ENCODE data around the gene MSL3.
A peak's percentile ranks its signal among the peaks of the same experiment; 100 is the strongest.

Gene MSL3
- long read RNA-seq, donor 1, full-length matches to known transcripts: 7 of 37 reads
- long read RNA-seq, donor 1, partial matches to known transcripts: 30 of 37 reads
- long read RNA-seq, donor 1, other reads (novel, unspliced or antisense): 0 of 37 reads
- long read RNA-seq, donor 2, partial matches to known transcripts: 10 of 19 reads
- long read RNA-seq, donor 2, other reads (novel, unspliced or antisense): 0 of 19 reads
- long read RNA-seq, donor 3, partial matches to known transcripts: 8 of 15 reads
- long read RNA-seq, donor 3, other reads (novel, unspliced or antisense): 0 of 15 reads
- long read RNA-seq, donor 4, partial matches to known transcripts: 15 of 21 reads
- long read RNA-seq, donor 4, other reads (novel, unspliced or antisense): 0 of 21 reads
- long read RNA-seq, donor 5, full-length matches to known transcripts: 8 of 26 reads
- long read RNA-seq, donor 5, partial matches to known transcripts: 18 of 26 reads
- long read RNA-seq, donor 5, other reads (novel, unspliced or antisense): 0 of 26 reads
- long read RNA-seq, donor 6, partial matches to known transcripts: 16 of 22 reads
- long read RNA-seq, donor 6, other reads (novel, unspliced or antisense): 0 of 22 reads
- long read RNA-seq, donor 7, full-length matches to known transcripts: 14 of 53 reads
- long read RNA-seq, donor 7, partial matches to known transcripts: 39 of 53 reads
- long read RNA-seq, donor 7, other reads (novel, unspliced or antisense): 0 of 53 reads
- long read RNA-seq, donor 8, full-length matches to known transcripts: 10 of 22 reads
- long read RNA-seq, donor 8, partial matches to known transcripts: 12 of 22 reads
- long read RNA-seq, donor 8, other reads (novel, unspliced or antisense): 0 of 22 reads

- DNase-seq: peak; percentile 83
Measured at GRCh38 chrX:11757719-11758399, at the start of gene MSL3. Gene MSL3 (plus strand): TSS chrX:11758237. CDS start chrX:11758264, 27 bp downstream.

- DNase-seq: no peak
Measured at GRCh38 chrX:11722304-11722703, 35.7 kb upstream of the MSL3 start.

GRCh38 chrX:11724122-11725017 lies 33.7 kb upstream of the MSL3 start:
- DNase-seq: peak; percentile 12

GRCh38 chrX:11725631-11726442 lies 32.2 kb upstream of the MSL3 start:
- DNase-seq: no peak

GRCh38 chrX:11728556-11728955 lies 29.5 kb upstream of the MSL3 start:
- no peak for DNase-seq

- DNase-seq: no peak
Measured at GRCh38 chrX:11733614-11734013, 24.4 kb upstream of the MSL3 start.

- no peak for DNase-seq
Measured at GRCh38 chrX:11739776-11740175, 18.3 kb upstream of the MSL3 start.

- DNase-seq: no peak
Measured at GRCh38 chrX:11740794-11741193, 17.2 kb upstream of the MSL3 start.

GRCh38 chrX:11741574-11741973 lies 16.5 kb upstream of the MSL3 start:
- no peak for DNase-seq

- no peak for DNase-seq
Measured at GRCh38 chrX:11745881-11746280, 12.2 kb upstream of the MSL3 start.

GRCh38 chrX:11750046-11750445 lies 8.0 kb upstream of the MSL3 start:
- DNase-seq: no peak

GRCh38 chrX:11750694-11751093 lies 7.3 kb upstream of the MSL3 start:
- no peak for DNase-seq

- no peak for DNase-seq
Measured at GRCh38 chrX:11751261-11751660, 6.8 kb upstream of the MSL3 start.

- DNase-seq: no peak
Measured at GRCh38 chrX:11753668-11754067, 4.4 kb upstream of the MSL3 start.

GRCh38 chrX:11754958-11755645 lies 2.9 kb upstream of the MSL3 start:
- no peak for DNase-seq

- DNase-seq: no peak
Measured at GRCh38 chrX:11755724-11756123, 2.3 kb upstream of the MSL3 start.

- no peak for DNase-seq
Measured at GRCh38 chrX:11756354-11757318, 1.4 kb upstream of the MSL3 start.

- no peak for DNase-seq
Measured at GRCh38 chrX:11757397-11757718, 679 bp upstream of the MSL3 start.
